ENCODE measurements around the gene BUD31. TPM values are rescaled to one million over a fixed set of nuclear protein-coding genes. Genes with fewer than 3 reads are reported as not detected.

The BUD31 gene
- total RNA-seq, 1 experiment from 2014 or later, result 104 TPM

DNA sequence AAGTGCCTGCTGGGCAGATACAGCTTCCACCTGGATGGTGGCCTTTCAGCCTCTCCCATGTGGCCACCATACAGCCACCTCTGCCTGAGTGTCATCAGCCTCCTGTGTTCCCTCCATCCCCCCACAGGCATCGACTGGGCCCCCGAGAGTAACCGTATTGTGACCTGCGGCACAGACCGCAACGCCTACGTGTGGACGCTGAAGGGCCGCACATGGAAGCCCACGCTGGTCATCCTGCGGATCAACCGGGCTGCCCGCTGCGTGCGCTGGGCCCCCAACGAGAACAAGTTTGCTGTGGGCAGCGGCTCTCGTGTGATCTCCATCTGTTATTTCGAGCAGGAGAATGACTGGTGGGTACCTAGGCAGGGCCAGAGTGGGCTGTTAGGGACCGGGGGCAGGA, 20.9 kb upstream of the BUD31 start:
- Histone ChIP-seq H3K79me1 (ENCODE audit: insufficient read depth, low read depth, low read length, poor library complexity, severe bottlenecking) (no peaks in the 10 kb centered on the region), H2BK12ac (ENCODE audit: insufficient read length, low read depth, low read length) (no peak overlapping the region), H4K20me1 (ENCODE audit: control insufficient read depth, insufficient read depth, insufficient read length) (no peaks in the 10 kb centered on the region), H3K18ac (ENCODE audit: insufficient read length, low read depth, low read length) (no peak overlapping the region), H2AK5ac (ENCODE audit: insufficient read length, low read length) (no peak overlapping the region), H4K8ac (replicated peaks; ENCODE audit: insufficient read length, low read depth, low read length) (no peak overlapping the region), H3K9ac (ENCODE audit: extremely low read depth, insufficient read length, low read length) (no peak overlapping the region), H3K23ac (ENCODE audit: insufficient read length, low read depth, low read length) (no peak overlapping the region), H3K27ac (ENCODE audit: insufficient read length, low read depth, low read length) (no peak overlapping the region), H2BK20ac (ENCODE audit: low read depth, low read length, poor library complexity, severe bottlenecking) (no peak overlapping the region), H4K5ac (ENCODE audit: insufficient read length, low read depth, low read length) (no peak overlapping the region), H2BK15ac (ENCODE audit: low read depth, low read length) (no peak overlapping the region), H2BK5ac (ENCODE audit: insufficient read length, low read length) (no peak overlapping the region), H4K91ac (ENCODE audit: insufficient read length, low read depth, low read length) (no peak overlapping the region), H3T11ph (ENCODE audit: low read length) (no peak overlapping the region), H3K23me2 (ENCODE audit: insufficient read length, low read depth, low read length, poor library complexity, severe bottlenecking) (peaks cover 9% of the 10 kb centered on the region), H3K4ac (ENCODE audit: low read depth, low read length) (no peak overlapping the region), H3K27me3 (ENCODE audit: insufficient read depth, low read length) (no peaks in the 10 kb centered on the region), H3K9me3 (ENCODE audit: control insufficient read depth, low read depth, low read length) (no peaks in the 10 kb centered on the region), H3K4me1 (ENCODE audit: insufficient read depth, low read length) (no peaks in the 10 kb centered on the region), H3K14ac (ENCODE audit: insufficient read depth, low read length) (no peak overlapping the region), H3K4me2 (ENCODE audit: insufficient read depth, insufficient read length, low read length) (no peak overlapping the region), H2AFZ (ENCODE audit: low read length) (no peak overlapping the region), H3K56ac (ENCODE audit: insufficient read length, low read depth, low read length) (no peak overlapping the region), H3K79me2 (ENCODE audit: insufficient read depth, low read length) (no peaks in the 10 kb centered on the region), H2BK120ac (ENCODE audit: low read depth, low read length, poor library complexity, severe bottlenecking) (no peak overlapping the region)
- no peaks in the 10 kb centered on the region; a peak in 1 of 5 replicates for H3K9me3 Mint-ChIP-seq
- peaks cover 14 to 52% (median 24%) of the 10 kb centered on the region in 3 experiments for H3K36me3 Mint-ChIP-seq (ENCODE audit: insufficient read depth in 1 of 3, low read depth in 3 of 3)
- H3K27ac Mint-ChIP-seq, result no peak overlapping the region
- H3K4me3 Mint-ChIP-seq, result no peak overlapping the region
- peaks cover 3 to 4% of the 10 kb centered on the region in 2 experiments; a peak in 2 of 4 replicates for H3K4me1 Mint-ChIP-seq
- H3K27me3 Mint-ChIP-seq (ENCODE audit: low read depth), result no peaks in the 10 kb centered on the region; the same call in 1 of the 2 replicates
- no CpG with 5 or more reads among the region's 20 CpGs for WGBS (ENCODE audit: extremely low coverage, insufficient read length, low lambda C conversion rate)
- DNase-seq, result no peak
- TF ChIP-seq, protein P1, sequence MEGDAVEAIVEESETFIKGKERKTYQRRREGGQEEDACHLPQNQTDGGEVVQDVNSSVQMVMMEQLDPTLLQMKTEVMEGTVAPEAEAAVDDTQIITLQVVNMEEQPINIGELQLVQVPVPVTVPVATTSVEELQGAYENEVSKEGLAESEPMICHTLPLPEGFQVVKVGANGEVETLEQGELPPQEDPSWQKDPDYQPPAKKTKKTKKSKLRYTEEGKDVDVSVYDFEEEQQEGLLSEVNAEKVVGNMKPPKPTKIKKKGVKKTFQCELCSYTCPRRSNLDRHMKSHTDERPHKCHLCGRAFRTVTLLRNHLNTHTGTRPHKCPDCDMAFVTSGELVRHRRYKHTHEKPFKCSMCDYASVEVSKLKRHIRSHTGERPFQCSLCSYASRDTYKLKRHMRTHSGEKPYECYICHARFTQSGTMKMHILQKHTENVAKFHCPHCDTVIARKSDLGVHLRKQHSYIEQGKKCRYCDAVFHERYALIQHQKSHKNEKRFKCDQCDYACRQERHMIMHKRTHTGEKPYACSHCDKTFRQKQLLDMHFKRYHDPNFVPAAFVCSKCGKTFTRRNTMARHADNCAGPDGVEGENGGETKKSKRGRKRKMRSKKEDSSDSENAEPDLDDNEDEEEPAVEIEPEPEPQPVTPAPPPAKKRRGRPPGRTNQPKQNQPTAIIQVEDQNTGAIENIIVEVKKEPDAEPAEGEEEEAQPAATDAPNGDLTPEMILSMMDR (conservative IDR thresholded peaks at IDR 0.05), result no peak

Data from H9 (cell line).